WTC11 (cell line): ENCODE measurements around the gene ATP2B3. TPM values are rescaled to one million over a fixed set of nuclear protein-coding genes. Genes with fewer than 3 reads are reported as not detected.

Experiments
- ATAC-seq: fragments of 200-7000 bp; cut with Tn5 transposase; 2 replicates; pipeline ENCODE4 v1.10.0; 2021; ENCODE audit warnings: mild to moderate bottlenecking, moderate library complexity
- CTCF ChIA-PET: fragments of 300-600 bp; sonication (Branson Sonifier 250); formaldehyde crosslinking; loops from one replicate; lab custom pipeline; 2021; ENCODE audit warnings: antibody characterized with exemption; lab: Charles Lee
- POLR2A ChIA-PET: fragments of 350-600 bp; sonication (Branson Sonifier 250); formaldehyde crosslinking; loops from one replicate; lab custom pipeline; 2021; ENCODE audit warnings: antibody characterized with exemption; lab: Charles Lee
- DNase-seq: peaks from one replicate; pipeline ENCODE4 v3.0.0; 2021; ENCODE audit warnings: low spot score
- H3K27ac Mint-ChIP-seq: 2 replicates; pipeline ENCODE4 v1.8.0; 2021; ENCODE audit warnings: mixed read lengths
- H3K27me3 Mint-ChIP-seq: 2 replicates; pipeline ENCODE4 v1.8.0; 2021; ENCODE audit warnings: low read depth, mild to moderate bottlenecking, moderate library complexity, mixed read lengths
- H3K36me3 Mint-ChIP-seq: 2 replicates; pipeline ENCODE4 v1.8.0; 2021; ENCODE audit warnings: mixed read lengths
- H3K4me1 Mint-ChIP-seq: 2 replicates; pipeline ENCODE4 v1.8.0; 2022; ENCODE audit warnings: mixed read lengths
- H3K4me3 Mint-ChIP-seq: 2 replicates; pipeline ENCODE4 v1.8.0; 2021; ENCODE audit warnings: mild to moderate bottlenecking, moderate library complexity, mixed read lengths
- H3K9me3 Mint-ChIP-seq: 2 replicates; pipeline ENCODE4 v1.8.0; 2021; ENCODE audit warnings: mixed read lengths
- ATF3 ChIP-seq: sonication (generic); formaldehyde crosslinking; conservative IDR thresholded peaks from 2 replicates; pipeline ENCODE4 v1.8.1; 2022; ENCODE audit warnings: mild to moderate bottlenecking, missing genetic modification reagents
- CDX4 ChIP-seq: fragments of 250-450 bp; sonication (Bioruptor Pico); IDR thresholded peaks from 2 replicates; pipeline ENCODE4 v1.9.0; 2021; ENCODE audit warnings: moderate library complexity, mild to moderate bottlenecking, inconsistent platforms, borderline replicate concordance
- E2F4 ChIP-seq: sonication (generic); formaldehyde crosslinking; IDR thresholded peaks from 2 replicates; pipeline ENCODE4 v1.8.1; 2022; ENCODE audit warnings: low read depth, mild to moderate bottlenecking, moderate library complexity, missing genetic modification reagents, borderline replicate concordance
- ETV6 ChIP-seq: sonication (generic); formaldehyde crosslinking; IDR thresholded peaks from 2 replicates; pipeline ENCODE4 v1.8.1; 2022; ENCODE audit warnings: mild to moderate bottlenecking, missing genetic modification reagents
- FOXJ3 ChIP-seq: sonication (generic); formaldehyde crosslinking; IDR thresholded peaks from 2 replicates; pipeline ENCODE4 v1.9.0; 2021; ENCODE audit warnings: missing genetic modification reagents, mild to moderate bottlenecking, borderline replicate concordance
- FOXK1 ChIP-seq: sonication (generic); formaldehyde crosslinking; IDR thresholded peaks from 2 replicates; pipeline ENCODE4 v1.8.0; 2022; ENCODE audit warnings: mild to moderate bottlenecking, moderate library complexity, missing genetic modification reagents
- JUN ChIP-seq: sonication (generic); formaldehyde crosslinking; IDR thresholded peaks from 2 replicates; pipeline ENCODE4 v1.8.0; 2023; ENCODE audit warnings: mild to moderate bottlenecking, missing genetic modification reagents
- KAT7 ChIP-seq: sonication (generic); formaldehyde crosslinking; IDR thresholded peaks from 2 replicates; pipeline ENCODE4 v1.8.1; 2023; ENCODE audit warnings: missing genetic modification reagents, mild to moderate bottlenecking, borderline replicate concordance
- MXD4 ChIP-seq: fragments of 250-450 bp; sonication (Bioruptor Pico); IDR thresholded peaks from 2 replicates; pipeline ENCODE4 v1.8.0; 2021; ENCODE audit warnings: mild to moderate bottlenecking, moderate library complexity, borderline replicate concordance
- NFATC4 ChIP-seq: fragments of 250-450 bp; sonication (Bioruptor Pico); IDR thresholded peaks from 2 replicates; pipeline ENCODE4 v1.9.0; 2021; ENCODE audit warnings: mild to moderate bottlenecking
- NR1H2 ChIP-seq: sonication (generic); formaldehyde crosslinking; IDR thresholded peaks from 2 replicates; pipeline ENCODE4 v1.9.0; 2021; ENCODE audit warnings: mild to moderate bottlenecking, moderate library complexity, missing genetic modification reagents
- PREB ChIP-seq: sonication (generic); formaldehyde crosslinking; IDR thresholded peaks from 2 replicates; pipeline ENCODE4 v1.8.1; 2022; ENCODE audit warnings: mild to moderate bottlenecking, missing genetic modification reagents, moderate library complexity, borderline replicate concordance
- SMAD3 ChIP-seq: sonication (generic); formaldehyde crosslinking; IDR thresholded peaks from 2 replicates; pipeline ENCODE4 v1.8.0; 2022; ENCODE audit warnings: missing genetic modification reagents, mild to moderate bottlenecking, borderline replicate concordance
- STAT6 ChIP-seq: sonication (generic); formaldehyde crosslinking; conservative IDR thresholded peaks from 2 replicates; pipeline ENCODE4 v1.8.1; 2023; ENCODE audit warnings: mild to moderate bottlenecking, low read depth, missing genetic modification reagents, moderate library complexity
- ZBTB43 ChIP-seq: sonication (generic); formaldehyde crosslinking; IDR thresholded peaks from 2 replicates; pipeline ENCODE4 v1.8.1; 2023; ENCODE audit warnings: mild to moderate bottlenecking, missing genetic modification reagents
- ZNF138 ChIP-seq: sonication (generic); formaldehyde crosslinking; conservative IDR thresholded peaks from 2 replicates; pipeline ENCODE4 v1.8.1; 2022; ENCODE audit warnings: mild to moderate bottlenecking, moderate library complexity, missing genetic modification reagents
- ZNF423 ChIP-seq: fragments of 250-450 bp; sonication (Bioruptor Pico); IDR thresholded peaks from 2 replicates; pipeline ENCODE4 v2.1.2; 2022; ENCODE audit warnings: mild to moderate bottlenecking, moderate library complexity
- ZNF671 ChIP-seq: fragments of 250-450 bp; sonication (Bioruptor Pico); IDR thresholded peaks from 2 replicates; pipeline ENCODE4 v1.8.0; 2021; ENCODE audit warnings: mild to moderate bottlenecking
- total RNA-seq: library from RNA; stranded (reverse); gene quantifications from 3 replicates; pipeline ENCODE4 v1.2.3, GENCODE V29; 2021
- TF ChIP-seq, protein P1 (sequence below): sonication (generic); formaldehyde crosslinking; IDR thresholded peaks from 2 replicates; pipeline ENCODE4 v1.8.1; 2023; ENCODE audit warnings: mild to moderate bottlenecking, missing genetic modification reagents

Gene ATP2B3
- total RNA-seq, 1 experiment from 2014 or later, result 0.28 TPM

DNA sequence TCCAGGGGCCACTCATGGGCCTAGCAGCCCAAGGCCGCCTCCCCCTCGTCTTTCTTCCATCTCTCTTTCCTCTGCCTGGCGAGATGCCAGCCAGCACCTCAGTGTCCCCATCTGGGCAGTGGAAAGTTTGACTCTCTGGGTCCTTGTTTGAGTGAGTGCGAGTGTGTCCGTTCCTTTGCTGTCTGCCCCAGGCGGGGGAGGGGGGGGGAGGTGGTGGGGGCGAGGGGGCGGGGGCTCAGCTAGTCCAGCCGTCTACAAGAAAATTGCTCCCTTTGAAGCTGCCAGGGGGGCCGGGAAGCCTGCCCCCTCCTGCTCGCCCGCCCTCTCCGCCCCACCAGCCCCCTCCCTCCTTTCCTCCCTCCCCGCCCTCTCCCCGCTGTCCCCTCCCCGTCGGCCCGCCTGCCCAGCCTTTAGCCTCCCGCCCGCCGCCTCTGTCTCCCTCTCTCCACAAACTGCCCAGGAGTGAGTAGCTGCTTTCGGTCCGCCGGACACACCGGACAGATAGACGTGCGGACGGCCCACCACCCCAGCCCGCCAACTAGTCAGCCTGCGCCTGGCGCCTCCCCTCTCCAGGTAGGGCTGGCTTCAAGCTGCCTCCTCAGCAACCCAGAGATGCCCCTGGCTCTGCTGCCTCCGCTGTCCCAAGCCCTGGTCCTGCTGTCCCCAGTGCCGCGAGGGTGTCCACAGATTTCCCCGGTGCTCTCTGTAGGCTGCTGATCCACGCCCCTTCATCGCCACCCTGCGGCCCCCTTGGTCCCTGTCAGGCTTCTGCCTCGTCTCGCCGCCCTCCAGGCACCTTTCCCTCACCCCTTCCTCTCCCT is 22.7 kb upstream of the ATP2B3 start, which contains the start of gene BGN (continued):
- TF ChIP-seq ZBTB43 (CRISPR knock-in tag), result no peak
- TF ChIP-seq PREB (CRISPR knock-in tag), result no peak
- no peak for TF ChIP-seq KAT7

GRCh38 chrX:153495362-153495751 is 22.1 kb upstream of the ATP2B3 start:
- ChIA-PET POLR2A (no interaction called here), CTCF (interaction anchor here (1.1 to 2.1 kb wide), 6 partner anchors 16 to 38 kb away, joined by 4 to 13 read pairs (median 4); partner anchors contain the start of gene HAUS7)
- DNase-seq, result no peak
- H3K36me3 Mint-ChIP-seq, result no peaks in the 10 kb centered on the region
- peak overlapping the region; percentile 47 for H3K4me3 Mint-ChIP-seq
- no peaks in the 10 kb centered on the region for H3K9me3 Mint-ChIP-seq
- peaks cover 8% of the 10 kb centered on the region; the same call in 1 of the 2 replicates for H3K4me1 Mint-ChIP-seq
- H3K27ac Mint-ChIP-seq, result no peak overlapping the region
- no peak for ATAC-seq
- no peaks in the 10 kb centered on the region for H3K27me3 Mint-ChIP-seq
- TF ChIP-seq MXD4 (CRISPR knock-in tag) (no peak), FOXK1 (CRISPR knock-in tag) (no peak), JUN (CRISPR knock-in tag) (no peak), ZNF423 (CRISPR knock-in tag) (no peak), ZNF138 (no peak), ATF3 (CRISPR knock-in tag) (no peak), ETV6 (CRISPR knock-in tag) (no peak), CDX4 (no peak), NFATC4 (no peak), FOXJ3 (no peak), SMAD3 (CRISPR knock-in tag) (no peak), ZNF671 (CRISPR knock-in tag) (no peak), NR1H2 (CRISPR knock-in tag) (no peak), STAT6 (CRISPR knock-in tag) (no peak), E2F4 (CRISPR knock-in tag) (no peak)
- TF ChIP-seq, protein P1, sequence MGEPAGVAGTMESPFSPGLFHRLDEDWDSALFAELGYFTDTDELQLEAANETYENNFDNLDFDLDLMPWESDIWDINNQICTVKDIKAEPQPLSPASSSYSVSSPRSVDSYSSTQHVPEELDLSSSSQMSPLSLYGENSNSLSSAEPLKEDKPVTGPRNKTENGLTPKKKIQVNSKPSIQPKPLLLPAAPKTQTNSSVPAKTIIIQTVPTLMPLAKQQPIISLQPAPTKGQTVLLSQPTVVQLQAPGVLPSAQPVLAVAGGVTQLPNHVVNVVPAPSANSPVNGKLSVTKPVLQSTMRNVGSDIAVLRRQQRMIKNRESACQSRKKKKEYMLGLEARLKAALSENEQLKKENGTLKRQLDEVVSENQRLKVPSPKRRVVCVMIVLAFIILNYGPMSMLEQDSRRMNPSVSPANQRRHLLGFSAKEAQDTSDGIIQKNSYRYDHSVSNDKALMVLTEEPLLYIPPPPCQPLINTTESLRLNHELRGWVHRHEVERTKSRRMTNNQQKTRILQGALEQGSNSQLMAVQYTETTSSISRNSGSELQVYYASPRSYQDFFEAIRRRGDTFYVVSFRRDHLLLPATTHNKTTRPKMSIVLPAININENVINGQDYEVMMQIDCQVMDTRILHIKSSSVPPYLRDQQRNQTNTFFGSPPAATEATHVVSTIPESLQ (CRISPR knock-in tag), result no peak
